Skin of body (tissue), 2 donors: ENCODE data around the gene CXCR4. TPM values are rescaled to one million over a fixed set of nuclear protein-coding genes. Genes with fewer than 3 reads are reported as not detected.

ENCODE experiments used
- DNase-seq: peaks from one replicate; lab custom pipeline; 2025; lab: John Stamatoyannopoulos, UW
- total RNA-seq: library from RNA; depleted of rRNA; stranded (reverse); fragments of >200 nt; gene quantifications from one replicate; pipeline ENCODE4 v1.2.3, GENCODE V29; 2014

The CXCR4 gene
- 51.5 TPM for total RNA-seq

GRCh38 chr2:136117909-136118818, at the start of gene CXCR4:
TSS of gene CXCR4 (minus strand) at chr2:136118149. CDS start at chr2:136118060, 89 bp downstream.
- no peak for DNase-seq

- no peak for DNase-seq
Observed at GRCh38 chr2:136164280-136164776, 46.4 kb upstream of the CXCR4 start.

GRCh38 chr2:136162438-136162837, 44.5 kb upstream of the CXCR4 start:
- DNase-seq, result no peak

GRCh38 chr2:136156411-136156810, 38.5 kb upstream of the CXCR4 start:
- no peak for DNase-seq

GRCh38 chr2:136154384-136154783, 36.4 kb upstream of the CXCR4 start:
- DNase-seq, result peak; percentile 2

- no peak for DNase-seq
Observed at GRCh38 chr2:136151021-136151971, 33.3 kb upstream of the CXCR4 start.

GRCh38 chr2:136149011-136149410, 31.1 kb upstream of the CXCR4 start:
- DNase-seq, result no peak

GRCh38 chr2:136146564-136146963, 28.6 kb upstream of the CXCR4 start:
- no peak for DNase-seq

- no peak for DNase-seq
Observed at GRCh38 chr2:136143603-136144451, 25.9 kb upstream of the CXCR4 start.

GRCh38 chr2:136141510-136142149, 23.7 kb upstream of the CXCR4 start:
- DNase-seq, result no peak

- DNase-seq, result no peak
Observed at GRCh38 chr2:136139631-136140030, 21.7 kb upstream of the CXCR4 start.

GRCh38 chr2:136137982-136138381, 20.0 kb upstream of the CXCR4 start:
- no peak for DNase-seq

- DNase-seq, result no peak
Observed at GRCh38 chr2:136136931-136137330, 19.0 kb upstream of the CXCR4 start.

GRCh38 chr2:136135921-136136906, 18.3 kb upstream of the CXCR4 start:
- DNase-seq, result no peak

- no peak for DNase-seq
Observed at GRCh38 chr2:136135462-136135861, 17.5 kb upstream of the CXCR4 start.

GRCh38 chr2:136134126-136134525, 16.2 kb upstream of the CXCR4 start:
- DNase-seq, result no peak

GRCh38 chr2:136133586-136133985, 15.6 kb upstream of the CXCR4 start:
- DNase-seq, result no peak

- DNase-seq, result no peak
Observed at GRCh38 chr2:136133176-136133575, 15.2 kb upstream of the CXCR4 start.

GRCh38 chr2:136132825-136133155, 14.8 kb upstream of the CXCR4 start:
- no peak for DNase-seq
